ENCODE data around the gene FAM83G.
"Not testable (repeated sequence)": the region's sequence is repeated elsewhere in the genome, so short reads cannot be mapped to it uniquely, and the experiment has no call there.

The FAM83G gene

DNA sequence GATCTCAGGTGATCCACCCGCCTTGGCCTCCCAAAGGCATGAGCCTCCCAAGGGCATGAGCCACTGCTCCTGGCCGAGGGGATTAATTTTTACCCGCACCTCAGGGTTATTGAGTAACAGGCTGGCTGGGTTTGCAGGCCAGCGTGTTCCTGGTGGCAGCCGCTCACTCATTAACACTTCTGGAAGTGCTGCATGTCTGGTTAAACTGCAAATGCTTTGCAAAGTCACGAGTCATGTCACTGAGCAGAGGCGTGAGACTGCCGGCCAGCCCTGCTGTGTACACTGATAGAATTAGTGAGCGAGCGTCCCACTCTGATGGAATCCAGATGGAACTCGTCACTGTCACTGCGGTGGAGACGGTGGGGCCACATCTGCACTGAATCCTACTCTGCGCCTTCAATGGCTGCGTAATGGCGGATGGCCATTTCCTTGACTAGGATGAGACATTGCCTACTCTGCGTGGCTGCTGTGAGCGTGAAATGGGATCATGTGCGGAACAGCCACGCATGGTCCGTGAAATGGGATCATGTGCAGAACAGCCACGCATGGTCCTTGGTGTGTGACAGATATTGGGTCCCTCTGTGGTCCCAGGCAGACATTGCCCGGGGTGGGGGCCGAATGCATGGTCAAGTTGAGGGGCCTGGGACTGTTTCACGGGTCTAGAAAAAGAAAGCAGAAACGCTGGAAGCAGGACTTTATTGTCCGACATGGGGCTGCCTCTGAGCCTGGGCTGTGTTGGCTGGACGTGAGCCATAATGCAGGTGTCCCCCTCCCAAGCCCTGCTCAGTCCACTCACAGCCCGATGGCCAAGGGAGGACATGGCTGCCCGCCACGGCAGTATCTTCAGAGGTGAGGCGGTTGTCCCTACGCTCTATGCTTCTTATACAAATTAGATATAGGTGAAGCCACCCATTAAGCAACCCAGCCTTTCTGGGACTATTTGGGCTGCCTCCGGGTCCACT is 53.3 kb downstream of the FAM83G start:
- no peak for DNase-seq

DNA sequence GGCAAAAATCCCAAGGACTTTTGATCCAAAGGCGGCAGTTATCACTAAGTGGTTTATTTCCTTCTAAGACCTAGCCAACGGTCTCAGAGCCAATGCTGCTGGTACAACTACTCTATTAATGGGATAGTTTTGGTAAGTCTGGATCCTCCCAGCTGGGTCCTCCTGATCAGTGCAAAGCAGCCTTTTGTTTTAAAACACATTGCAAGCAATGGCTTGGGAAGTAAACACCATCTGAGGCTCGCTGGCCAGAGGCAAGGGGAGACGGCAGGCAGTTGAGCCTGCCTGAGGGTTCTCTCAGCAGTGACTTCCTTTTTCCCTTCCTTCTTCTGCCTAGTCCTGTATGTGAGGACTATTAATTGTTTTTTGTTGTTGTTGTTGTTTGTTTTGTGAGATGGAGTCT is 54.2 kb downstream of the FAM83G start:
- DNase-seq, result peak in 2 of 4 experiments; percentile 36 to 38

DNA sequence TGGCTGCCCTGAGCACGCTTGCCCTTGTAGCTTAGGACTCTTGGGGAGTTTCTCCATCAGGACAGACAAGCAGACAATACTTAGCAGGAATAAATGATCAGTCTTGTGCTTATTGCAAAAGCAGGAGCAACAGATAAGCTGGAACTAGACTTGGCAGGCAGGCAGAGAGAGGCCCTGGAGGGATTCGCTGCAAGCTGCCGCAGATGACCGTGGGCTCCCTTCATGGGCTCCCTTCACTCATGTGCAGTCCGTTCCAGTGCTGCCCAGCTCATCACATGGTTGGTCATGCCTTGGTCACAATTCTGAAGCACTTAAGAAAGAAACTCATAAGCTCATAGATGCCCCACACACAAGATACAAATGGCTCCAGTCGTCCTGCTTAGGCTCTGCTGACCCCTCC is 55.0 kb downstream of the FAM83G start:
- DNase-seq, result no peak

GRCh38 chr17:18948476-18949006 is 56.0 kb downstream of the FAM83G start:
- no peak for DNase-seq

- DNase-seq, result no peak
Measured at GRCh38 chr17:18947866-18948265, 56.7 kb downstream of the FAM83G start.

- no peak for DNase-seq
Measured at GRCh38 chr17:18946536-18946935, 58.0 kb downstream of the FAM83G start.

DNA sequence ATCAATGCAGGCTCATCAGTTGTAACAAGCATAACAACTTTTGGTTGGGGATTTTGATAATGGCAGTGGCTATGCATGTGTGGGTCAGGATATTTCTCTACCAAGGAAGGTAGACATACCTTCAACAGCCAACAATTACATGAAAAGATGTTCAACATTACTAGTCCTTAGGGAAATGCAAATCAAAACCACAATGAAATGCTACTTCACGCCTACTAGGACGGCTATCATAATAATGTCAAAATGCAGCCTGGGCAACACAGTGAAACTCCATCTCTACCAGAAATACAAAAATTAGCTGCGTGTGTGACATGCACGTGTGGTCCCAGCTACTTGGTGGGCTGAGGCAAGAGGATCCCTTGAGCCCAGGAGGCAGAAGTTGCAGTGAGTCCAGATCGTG is 59.9 kb downstream of the FAM83G start:
- DNase-seq, result no peak

GRCh38 chr17:18938692-18939023 is 65.9 kb downstream of the FAM83G start:
- no peak for DNase-seq

DNA sequence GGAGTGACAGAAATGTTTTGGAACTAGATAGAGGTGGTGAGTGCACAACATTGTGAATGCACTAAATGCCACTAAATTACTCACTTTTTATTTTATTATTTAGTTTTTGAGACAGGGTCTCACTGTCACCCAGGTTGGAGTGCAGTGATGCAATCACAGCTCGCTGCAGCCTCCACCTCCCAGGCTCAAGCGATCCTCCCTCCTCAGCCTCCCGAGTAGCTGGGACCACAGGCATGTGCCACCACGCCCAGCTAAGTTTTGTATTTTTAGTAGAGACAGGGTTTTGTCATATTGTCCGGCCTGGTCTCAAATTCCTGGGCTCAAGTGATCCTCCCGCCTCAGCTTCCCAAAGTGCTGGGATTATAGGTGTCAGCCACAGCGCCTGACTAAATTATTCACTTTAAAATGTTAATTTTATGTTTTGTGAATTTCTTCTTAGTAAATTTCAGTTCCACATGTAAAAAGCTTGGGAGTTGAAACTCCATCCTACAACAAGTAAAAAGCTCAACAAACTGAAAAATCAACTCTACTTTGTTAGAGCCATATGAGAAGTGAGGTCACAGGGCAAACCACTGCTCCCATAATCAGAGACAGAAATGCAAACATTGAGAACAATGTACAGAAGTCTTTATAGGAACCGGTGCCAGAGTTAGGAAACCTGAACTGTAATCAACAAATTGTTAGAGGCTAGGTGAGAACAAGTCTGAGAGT is 66.4 kb downstream of the FAM83G start:
- no peak for DNase-seq

GRCh38 chr17:18933102-18934058 is 71.2 kb downstream of the FAM83G start:
- peak; percentile 42 to 81 (median 64) for DNase-seq

DNA sequence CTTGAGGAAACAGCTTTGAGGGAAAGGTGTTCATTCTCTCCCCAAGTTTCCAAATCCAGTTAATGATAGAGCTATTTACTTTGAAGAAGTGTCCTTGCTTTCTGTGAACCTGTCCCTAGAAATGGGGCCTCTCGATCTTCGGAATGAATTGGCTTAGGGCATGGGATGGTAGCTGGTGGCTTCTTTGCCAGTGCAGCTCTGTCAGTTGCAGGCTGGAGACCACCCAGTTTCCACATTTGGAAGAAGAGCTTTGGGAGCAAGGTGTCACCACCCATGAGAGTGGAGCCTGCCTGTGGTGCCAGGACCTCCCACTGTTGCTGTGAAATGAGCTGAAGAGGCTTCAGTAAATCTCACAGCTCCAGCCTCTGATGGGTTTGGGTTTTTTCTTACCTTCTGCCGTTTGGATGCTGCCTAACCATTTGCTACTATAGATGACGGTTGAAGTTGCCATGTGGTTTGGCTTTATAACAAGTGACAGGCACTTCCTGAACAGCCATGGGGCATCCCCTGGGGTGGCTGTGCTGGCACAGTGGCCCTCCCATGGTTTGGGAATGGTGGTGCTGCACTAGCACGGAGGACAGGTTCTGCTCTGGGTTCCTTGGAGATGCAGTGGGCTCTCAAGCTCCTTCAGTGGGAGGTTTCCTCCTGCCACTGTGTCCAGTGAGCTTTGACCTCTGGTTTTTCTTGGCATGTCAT is 72.1 kb downstream of the FAM83G start:
- no peak for DNase-seq

- DNase-seq, result no peak
Measured at GRCh38 chr17:18928628-18929125, 75.9 kb downstream of the FAM83G start.

- DNase-seq, result no peak
Measured at GRCh38 chr17:18925187-18925586, 79.4 kb downstream of the FAM83G start.

DNA sequence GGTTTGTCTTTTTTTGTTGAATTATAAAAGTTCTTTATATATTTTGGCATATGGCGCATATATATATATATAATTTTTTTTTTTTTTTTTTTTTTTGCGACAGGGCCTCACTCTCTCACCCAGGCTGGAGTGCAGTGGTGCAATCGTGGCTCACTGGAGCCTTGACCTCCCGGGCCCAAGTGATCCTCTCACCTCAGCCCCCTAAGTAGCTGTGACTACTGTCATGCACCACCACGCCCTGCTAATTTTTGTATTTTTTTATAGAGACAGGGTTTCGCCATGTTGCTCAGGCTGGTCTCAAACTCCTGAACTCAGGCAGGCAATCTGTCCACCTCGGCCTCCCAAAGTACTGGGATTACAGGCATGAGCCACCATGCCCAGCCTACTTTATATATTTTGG is 82.0 kb downstream of the FAM83G start:
- not testable (repeated sequence) for DNase-seq

DNA sequence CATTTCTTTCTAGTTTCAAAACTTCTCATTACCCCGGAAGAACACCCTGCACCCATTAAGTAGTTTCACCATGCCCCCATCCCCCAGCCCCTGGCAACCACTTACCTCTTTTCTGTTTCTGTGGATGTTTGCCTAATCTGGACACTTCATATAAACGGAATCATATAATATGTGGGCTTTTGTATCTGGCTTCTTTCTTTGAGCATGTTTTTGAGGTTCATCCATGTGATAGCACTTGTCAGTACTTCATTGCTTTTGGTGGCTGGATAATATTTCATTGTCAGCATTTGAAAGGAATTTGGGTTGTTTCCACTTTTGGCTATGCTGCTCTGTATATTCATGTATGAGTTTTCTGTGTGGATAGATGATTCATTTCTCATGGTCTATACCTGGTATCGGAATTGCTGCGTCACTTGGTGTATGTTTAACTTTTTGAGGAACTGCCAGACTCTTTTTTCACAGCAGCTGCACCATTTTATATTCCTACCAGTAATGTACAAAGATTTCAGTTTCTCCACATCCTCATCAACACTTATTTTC is 82.6 kb downstream of the FAM83G start:
- DNase-seq, result peak in 3 of 4 experiments; percentile 11 to 57 (median 40)

GRCh38 chr17:18921485-18921884 is 83.1 kb downstream of the FAM83G start:
- DNase-seq, result no peak

DNA sequence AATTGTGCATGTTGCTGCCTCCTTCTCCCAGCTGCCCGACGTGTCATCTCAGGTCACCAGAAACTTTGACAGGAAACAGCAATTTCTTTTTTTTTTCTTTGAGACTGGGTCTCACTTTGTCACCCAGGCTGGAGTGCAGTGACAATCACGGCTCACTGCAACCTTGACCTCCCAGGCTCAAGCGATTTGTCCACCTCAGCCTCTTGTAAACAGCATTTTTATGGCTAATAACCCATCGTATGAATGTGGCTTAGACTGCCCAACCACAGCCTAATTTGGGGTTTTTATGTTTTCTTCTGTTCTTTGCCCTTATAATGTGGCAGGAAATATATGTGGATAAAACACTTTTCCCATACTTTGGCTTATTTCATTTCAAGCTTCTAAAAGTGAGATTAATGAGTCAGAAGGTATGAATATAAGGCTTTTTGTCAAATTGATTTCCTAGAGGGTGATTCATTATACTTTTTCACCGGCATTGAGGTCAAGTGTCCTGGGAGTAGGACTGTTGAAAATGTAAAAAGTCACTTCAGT is 83.6 kb downstream of the FAM83G start:
- DNase-seq, result no peak

- DNase-seq, result peak in 1 of 4 experiments; percentile 5
Measured at GRCh38 chr17:18919963-18920362, 84.6 kb downstream of the FAM83G start.
